SK-N-MC (cell line): ENCODE measurements around the gene BTC.

Experiments
- DNase-seq: peaks from one replicate; pipeline ENCODE4 v3.0.0-alpha.2; 2011; ENCODE audit warnings: low read depth, low spot score
- H3K27ac ChIP-seq: fragments of 200-600 bp; sonication (generic); 2 replicates; pipeline ENCODE4 v1.5.1; 2016; ENCODE audit warnings: mixed run types
- H3K36me3 ChIP-seq: fragments of 200-600 bp; sonication (generic); 2 replicates; pipeline ENCODE4 v1.6.1; 2017; ENCODE audit warnings: antibody characterized with exemption, low read length, mixed read lengths; ENCODE audit not compliant: insufficient read depth
- H3K4me3 ChIP-seq: fragments of 200-600 bp; sonication (generic); 2 replicates; pipeline ENCODE4 v1.5.1; 2016
- H3K9ac ChIP-seq: fragments of 200-600 bp; sonication (generic); 2 replicates; pipeline ENCODE4 v1.8.0; 2017; ENCODE audit warnings: mixed run types, mixed read lengths; ENCODE audit not compliant: insufficient read length
- H3K9me3 ChIP-seq: fragments of 200-600 bp; sonication (generic); 2 replicates; pipeline ENCODE4 v1.6.1; 2017; ENCODE audit warnings: low read depth, mild to moderate bottlenecking, antibody characterized with exemption, low read length, moderate library complexity, mixed read lengths
- EZH2 ChIP-seq: fragments of 200-600 bp; sonication (generic); IDR thresholded peaks from one replicate; pipeline ENCODE4 v1.6.1; 2017; ENCODE audit warnings: antibody characterized with exemption
- FOXP2 ChIP-seq: optimal IDR thresholded peaks from 2 replicates; pipeline ENCODE3; 2011; ENCODE audit warnings: mild to moderate bottlenecking, moderate library complexity; ENCODE audit not compliant: insufficient read depth; ENCODE audit errors: extremely low read length, control extremely low read depth
- POLR2AphosphoS5 ChIP-seq: IDR thresholded peaks from 2 replicates; pipeline ENCODE4 v1.6.1; 2012; ENCODE audit warnings: mild to moderate bottlenecking, low read depth, low read length, borderline replicate concordance

BTC gene

DNA sequence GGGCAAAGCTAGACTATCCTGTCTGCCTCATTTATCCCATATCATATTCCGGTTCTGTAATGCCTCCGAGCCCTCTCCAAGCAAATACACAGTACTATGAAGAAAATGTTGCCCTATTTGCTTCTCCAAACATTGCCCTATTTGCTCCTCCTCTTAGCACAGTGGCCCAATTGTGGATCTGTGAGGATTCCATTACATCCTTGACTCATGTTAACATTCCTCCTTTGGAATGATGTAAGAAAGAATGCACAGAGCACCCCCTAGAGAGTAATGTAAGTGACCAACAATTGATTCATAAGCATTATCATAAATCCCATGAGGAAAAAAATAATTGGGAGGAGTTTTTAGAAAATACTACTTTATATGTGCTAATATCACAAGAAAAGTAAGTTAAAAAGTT is 11.3 kb upstream of the BTC start:
- no peaks in the 10 kb centered on the region for H3K9me3 ChIP-seq
- no peak overlapping the region for H3K9ac ChIP-seq
- TF ChIP-seq EZH2 (no peak), POLR2AphosphoS5 (no peak), FOXP2 (no peak)
- no peaks in the 10 kb centered on the region for H3K36me3 ChIP-seq
- no peak for DNase-seq
- no peak overlapping the region for H3K27ac ChIP-seq
- no peak overlapping the region for H3K4me3 ChIP-seq

DNA sequence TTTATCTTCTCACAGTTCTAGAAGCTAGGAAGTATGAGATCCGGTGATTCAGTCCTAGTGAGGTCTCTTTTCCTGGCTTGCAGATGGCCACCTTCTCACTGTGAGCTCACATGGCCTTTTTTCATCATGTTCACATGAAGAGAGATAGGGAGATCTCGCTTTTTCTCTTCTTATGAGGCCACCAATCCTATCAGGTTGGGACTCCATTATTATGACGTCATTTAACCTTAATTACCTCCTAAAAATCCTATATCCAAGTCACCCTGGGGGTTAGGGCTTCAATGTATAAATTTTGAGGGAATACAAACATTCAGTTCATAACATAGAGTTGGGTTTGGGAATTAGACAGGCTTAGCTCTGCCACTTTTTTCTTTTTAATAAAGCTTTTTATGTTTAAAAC is 6.0 kb upstream of the BTC start:
- no peak overlapping the region for H3K9ac ChIP-seq
- no peak overlapping the region for H3K4me3 ChIP-seq
- DNase-seq: no peak
- no peaks in the 10 kb centered on the region for H3K9me3 ChIP-seq
- no peak for TF ChIP-seq POLR2AphosphoS5
- TF ChIP-seq EZH2: no peak
- TF ChIP-seq FOXP2: no peak
- H3K36me3 ChIP-seq: no peaks in the 10 kb centered on the region
- no peak overlapping the region for H3K27ac ChIP-seq

DNA sequence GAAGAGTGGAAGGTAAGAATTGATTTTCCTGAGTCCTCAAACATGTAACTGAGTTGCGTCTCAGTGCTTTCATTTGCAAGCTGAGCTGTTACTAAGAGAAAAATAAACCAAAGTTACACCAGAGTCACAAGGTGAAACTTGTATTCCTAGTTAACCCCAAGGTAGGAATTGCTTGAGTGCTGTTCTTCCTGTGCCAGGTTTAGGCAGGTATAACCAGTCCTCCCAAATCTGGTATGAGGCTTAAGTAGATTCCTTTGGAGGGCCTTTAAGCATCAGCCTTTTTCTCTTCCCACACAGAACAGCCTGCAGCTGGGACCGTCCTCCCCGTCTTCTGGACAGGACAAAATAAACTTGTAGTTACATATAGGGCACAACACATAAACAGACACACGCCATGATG is 2.3 kb upstream of the BTC start:
- H3K9me3 ChIP-seq: no peaks in the 10 kb centered on the region
- H3K27ac ChIP-seq: no peak overlapping the region
- no peak overlapping the region for H3K4me3 ChIP-seq
- H3K36me3 ChIP-seq: no peaks in the 10 kb centered on the region
- TF ChIP-seq POLR2AphosphoS5: no peak
- TF ChIP-seq EZH2: no peak
- TF ChIP-seq FOXP2: no peak
- no peak for DNase-seq
- no peak overlapping the region for H3K9ac ChIP-seq

DNA sequence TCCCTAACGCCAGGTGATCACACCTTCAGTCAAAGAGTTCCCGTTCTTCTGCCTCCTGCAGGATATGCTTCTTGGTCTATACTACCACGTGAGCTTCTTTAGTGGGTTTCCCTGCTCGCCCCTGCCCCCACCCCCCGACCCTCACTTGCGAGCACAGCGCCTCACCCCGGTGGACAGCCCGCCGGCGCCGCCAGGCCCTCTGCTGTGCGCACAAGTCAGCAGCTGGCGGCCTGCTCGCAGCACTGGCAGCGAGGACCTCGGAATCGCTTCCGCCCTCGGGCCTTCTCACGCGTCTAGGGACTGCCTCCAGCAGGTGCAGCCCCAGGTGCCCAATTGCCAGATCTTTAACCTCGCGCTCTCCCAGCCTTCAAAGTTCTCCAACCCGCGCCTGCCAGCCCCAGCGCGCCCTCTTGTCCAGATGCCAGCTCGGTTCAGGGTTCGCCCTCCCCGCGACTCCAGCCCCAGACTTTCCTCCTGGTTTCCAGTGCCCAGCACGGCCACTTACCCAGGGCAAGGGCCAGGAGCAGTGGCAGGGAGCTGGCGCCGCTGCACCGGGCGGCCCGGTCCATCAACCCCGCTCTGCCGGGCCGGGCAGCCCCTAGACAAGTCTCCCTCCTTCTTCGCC is 454 bp downstream of the BTC start:
- Histone ChIP-seq H3K9me3 (no peaks in the 10 kb centered on the region), H3K36me3 (no peaks in the 10 kb centered on the region), H3K27ac (no peak overlapping the region), H3K9ac (no peak overlapping the region), H3K4me3 (no peak overlapping the region)
- TF ChIP-seq EZH2 (no peak), POLR2AphosphoS5 (no peak), FOXP2 (no peak)
- no peak for DNase-seq

DNA sequence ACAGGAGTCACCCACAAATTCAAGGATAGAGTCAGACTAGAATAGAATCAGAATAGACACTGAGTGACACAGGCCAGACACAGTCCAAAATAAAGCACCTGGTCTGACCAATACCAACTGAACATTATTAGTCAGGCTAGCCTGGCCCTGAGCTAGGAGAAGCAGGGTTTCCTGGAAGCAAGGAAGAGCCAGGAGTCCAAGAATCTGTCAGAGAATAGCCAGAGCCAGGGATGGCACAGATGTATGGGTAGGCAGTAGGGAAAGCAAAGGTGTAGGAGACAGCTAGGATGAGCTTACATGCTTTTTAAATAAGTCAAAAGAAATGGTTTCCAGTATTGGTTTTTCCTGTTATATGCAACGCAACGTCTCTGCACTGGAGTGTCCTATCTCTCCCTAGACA is 3.7 kb downstream of the BTC start:
- no peak for TF ChIP-seq FOXP2
- no peak for TF ChIP-seq EZH2
- no peak for TF ChIP-seq POLR2AphosphoS5
- H3K36me3 ChIP-seq: no peaks in the 10 kb centered on the region
- H3K9me3 ChIP-seq: no peaks in the 10 kb centered on the region
- no peak overlapping the region for H3K27ac ChIP-seq
- H3K4me3 ChIP-seq: no peak overlapping the region
- DNase-seq: no peak
- no peak overlapping the region for H3K9ac ChIP-seq

DNA sequence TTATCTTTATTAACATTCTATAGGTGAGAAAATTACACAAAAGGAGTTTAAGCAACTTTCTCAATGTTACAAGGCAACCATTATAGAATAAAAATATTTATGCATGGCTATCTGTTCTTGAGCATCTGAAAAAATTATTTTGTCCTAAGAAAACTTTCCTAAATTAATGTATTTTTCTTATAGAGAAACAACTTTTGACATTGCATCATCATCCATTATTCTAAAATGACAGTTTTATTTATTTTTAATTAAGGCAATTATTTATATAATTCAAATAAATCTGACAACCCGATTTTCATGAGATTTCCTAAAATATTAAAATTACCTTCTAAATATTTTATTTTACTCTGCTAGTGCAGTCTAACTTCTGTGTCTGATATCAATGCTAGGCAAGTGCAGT is 4.8 kb downstream of the BTC start:
- Histone ChIP-seq H3K27ac (no peak overlapping the region), H3K9me3 (no peaks in the 10 kb centered on the region), H3K9ac (no peak overlapping the region), H3K36me3 (no peaks in the 10 kb centered on the region), H3K4me3 (no peak overlapping the region)
- no peak for TF ChIP-seq POLR2AphosphoS5
- no peak for TF ChIP-seq EZH2
- TF ChIP-seq FOXP2: no peak
- no peak for DNase-seq

DNA sequence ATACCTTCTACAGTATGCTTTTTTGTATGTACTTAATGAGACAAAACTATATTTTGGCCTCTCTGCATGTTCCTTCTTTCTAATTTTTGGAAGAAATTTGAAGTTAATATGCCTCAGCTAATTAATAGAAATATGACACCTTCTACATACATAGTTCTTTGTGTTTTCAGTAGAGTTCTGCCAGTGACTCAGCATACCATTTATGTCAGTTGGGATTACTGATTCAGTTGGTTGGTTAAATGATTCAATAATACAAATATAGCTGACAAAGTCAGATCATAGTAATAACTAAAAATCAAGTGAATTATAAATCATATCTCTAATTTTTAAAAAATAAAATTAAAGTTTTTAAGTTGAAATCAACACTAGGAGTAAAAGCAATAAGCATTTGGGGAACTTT is 16.8 kb downstream of the BTC start:
- no peak for DNase-seq
- H3K9me3 ChIP-seq: no peaks in the 10 kb centered on the region
- H3K9ac ChIP-seq: no peak overlapping the region
- H3K27ac ChIP-seq: no peak overlapping the region
- no peaks in the 10 kb centered on the region for H3K36me3 ChIP-seq
- no peak overlapping the region for H3K4me3 ChIP-seq
- no peak for TF ChIP-seq EZH2
- TF ChIP-seq POLR2AphosphoS5: no peak
- no peak for TF ChIP-seq FOXP2

DNA sequence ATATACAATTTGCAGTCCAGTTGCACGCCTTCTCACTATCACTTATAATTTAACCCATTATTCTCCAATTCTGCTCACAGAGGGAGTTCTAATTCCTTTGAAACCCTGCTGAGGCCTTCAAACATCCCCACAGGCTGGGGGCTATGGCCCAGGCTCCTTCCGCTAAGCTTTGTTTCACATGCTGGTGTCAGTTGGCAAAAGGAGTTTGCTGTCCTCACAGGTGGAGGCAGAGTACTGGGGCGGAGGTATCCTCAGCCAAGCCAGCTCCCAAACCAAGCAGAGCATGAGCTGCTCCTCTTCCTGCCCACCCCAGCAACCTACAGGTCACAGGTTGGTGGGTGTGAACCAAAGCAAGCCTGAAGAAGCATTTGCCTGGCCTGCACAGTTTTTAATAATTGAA is 21.5 kb downstream of the BTC start:
- H3K4me3 ChIP-seq: no peak overlapping the region
- DNase-seq: no peak
- H3K9ac ChIP-seq: no peak overlapping the region
- H3K36me3 ChIP-seq: no peaks in the 10 kb centered on the region
- no peaks in the 10 kb centered on the region for H3K9me3 ChIP-seq
- TF ChIP-seq FOXP2 (no peak), EZH2 (no peak), POLR2AphosphoS5 (no peak)
- no peak overlapping the region for H3K27ac ChIP-seq

DNA sequence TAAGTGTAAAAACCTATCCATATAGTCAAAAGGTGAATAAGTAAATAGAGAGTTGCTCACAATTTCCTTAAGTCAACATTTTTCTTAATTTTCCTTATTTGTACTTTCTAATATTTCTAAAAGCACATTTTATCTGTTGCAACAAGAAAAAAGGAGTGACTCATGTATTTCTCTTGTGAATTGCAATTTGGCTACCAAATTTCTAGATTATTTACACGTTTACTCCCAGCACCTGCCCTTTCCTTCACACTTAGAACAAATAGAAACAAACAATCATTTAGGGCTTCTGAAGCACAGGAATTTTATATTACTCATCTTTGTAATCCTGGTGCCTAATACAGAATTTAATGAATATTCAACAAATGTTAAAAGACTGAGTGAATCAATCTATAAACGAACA is 22.2 kb downstream of the BTC start:
- no peak for DNase-seq
- Histone ChIP-seq H3K36me3 (no peaks in the 10 kb centered on the region), H3K9ac (no peak overlapping the region), H3K27ac (no peak overlapping the region), H3K9me3 (no peaks in the 10 kb centered on the region), H3K4me3 (no peak overlapping the region)
- TF ChIP-seq POLR2AphosphoS5 (no peak), FOXP2 (no peak), EZH2 (no peak)
